ENCODE results near the gene SNCAIP. TPM values are rescaled to one million over a fixed set of nuclear protein-coding genes. Genes with fewer than 3 reads are reported as not detected.

SNCAIP gene
- total and polyA plus RNA-seq, 2 experiments from 2014 or later, result 6.1 to 11.9 TPM

DNA sequence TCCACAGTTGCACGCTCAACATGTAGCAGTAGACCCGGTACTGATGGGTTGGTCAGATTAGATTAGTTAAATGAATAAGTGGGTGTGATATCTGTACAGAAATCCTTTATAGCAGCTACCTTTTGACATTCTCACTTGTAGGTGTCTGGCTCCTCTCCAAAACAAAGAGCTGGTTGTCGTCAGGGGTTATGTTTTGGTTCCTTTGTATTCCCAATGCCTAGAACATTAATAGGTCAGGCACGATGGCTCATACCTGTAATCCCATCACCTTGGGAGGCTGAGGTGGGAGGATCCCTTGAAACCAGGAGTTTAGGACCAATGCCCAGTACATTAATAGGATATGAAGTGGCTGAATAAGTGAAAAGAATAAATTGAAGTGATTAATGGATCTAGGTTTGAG, 182.1 kb downstream of the SNCAIP start:
- Histone ChIP-seq H3K27me3 (ENCODE audit: insufficient read depth) (no peaks in the 10 kb centered on the region), H4K20me1 (replicated peaks; ENCODE audit: insufficient read depth) (no peaks in the 10 kb centered on the region), H3K9me2 (ENCODE audit: insufficient read depth) (peaks cover 8% of the 10 kb centered on the region; the same call in 1 of the 2 replicates), H3K4me2 (no peak overlapping the region), H3K4me1 (ENCODE audit: insufficient read depth) (peaks cover 7% of the 10 kb centered on the region; the same call in 1 of the 2 replicates), H3K79me2 (replicated peaks; ENCODE audit: insufficient read depth) (no peaks in the 10 kb centered on the region), H3K4me3 (no peak overlapping the region), H3F3A (replicated peaks; ENCODE audit: low read depth) (no peaks in the 10 kb centered on the region), H3K36me3 (ENCODE audit: insufficient read depth) (no peaks in the 10 kb centered on the region), H3K27ac (ENCODE audit: low read depth) (no peak overlapping the region), H2AFZ (peak overlapping the region; percentile 70; the same call in 1 of the 2 replicates)
- ATAC-seq (no peak), DNase-seq (ENCODE audit: low spot score) (no peak)
- Mint-ChIP-seq H3K27me3 (ENCODE audit: insufficient read depth, low read depth, poor library complexity) (peaks cover 4% of the 10 kb centered on the region), H3K4me1 (peaks cover 19% of the 10 kb centered on the region), H3K36me3 (ENCODE audit: low read depth) (no peaks in the 10 kb centered on the region), H3K27ac (no peak overlapping the region), H3K4me3 (no peak overlapping the region), H3K9me3 (no peaks in the 10 kb centered on the region; the same call in 2 of the 3 replicates)
- no peak for TF ChIP-seq JUNB (IDR thresholded peaks at IDR 0.05; ENCODE audit: unreplicated experiment)
- no peak for TF ChIP-seq NANOG (IDR thresholded peaks at IDR 0.05; ENCODE audit: borderline replicate concordance)
- TF ChIP-seq, protein P1, sequence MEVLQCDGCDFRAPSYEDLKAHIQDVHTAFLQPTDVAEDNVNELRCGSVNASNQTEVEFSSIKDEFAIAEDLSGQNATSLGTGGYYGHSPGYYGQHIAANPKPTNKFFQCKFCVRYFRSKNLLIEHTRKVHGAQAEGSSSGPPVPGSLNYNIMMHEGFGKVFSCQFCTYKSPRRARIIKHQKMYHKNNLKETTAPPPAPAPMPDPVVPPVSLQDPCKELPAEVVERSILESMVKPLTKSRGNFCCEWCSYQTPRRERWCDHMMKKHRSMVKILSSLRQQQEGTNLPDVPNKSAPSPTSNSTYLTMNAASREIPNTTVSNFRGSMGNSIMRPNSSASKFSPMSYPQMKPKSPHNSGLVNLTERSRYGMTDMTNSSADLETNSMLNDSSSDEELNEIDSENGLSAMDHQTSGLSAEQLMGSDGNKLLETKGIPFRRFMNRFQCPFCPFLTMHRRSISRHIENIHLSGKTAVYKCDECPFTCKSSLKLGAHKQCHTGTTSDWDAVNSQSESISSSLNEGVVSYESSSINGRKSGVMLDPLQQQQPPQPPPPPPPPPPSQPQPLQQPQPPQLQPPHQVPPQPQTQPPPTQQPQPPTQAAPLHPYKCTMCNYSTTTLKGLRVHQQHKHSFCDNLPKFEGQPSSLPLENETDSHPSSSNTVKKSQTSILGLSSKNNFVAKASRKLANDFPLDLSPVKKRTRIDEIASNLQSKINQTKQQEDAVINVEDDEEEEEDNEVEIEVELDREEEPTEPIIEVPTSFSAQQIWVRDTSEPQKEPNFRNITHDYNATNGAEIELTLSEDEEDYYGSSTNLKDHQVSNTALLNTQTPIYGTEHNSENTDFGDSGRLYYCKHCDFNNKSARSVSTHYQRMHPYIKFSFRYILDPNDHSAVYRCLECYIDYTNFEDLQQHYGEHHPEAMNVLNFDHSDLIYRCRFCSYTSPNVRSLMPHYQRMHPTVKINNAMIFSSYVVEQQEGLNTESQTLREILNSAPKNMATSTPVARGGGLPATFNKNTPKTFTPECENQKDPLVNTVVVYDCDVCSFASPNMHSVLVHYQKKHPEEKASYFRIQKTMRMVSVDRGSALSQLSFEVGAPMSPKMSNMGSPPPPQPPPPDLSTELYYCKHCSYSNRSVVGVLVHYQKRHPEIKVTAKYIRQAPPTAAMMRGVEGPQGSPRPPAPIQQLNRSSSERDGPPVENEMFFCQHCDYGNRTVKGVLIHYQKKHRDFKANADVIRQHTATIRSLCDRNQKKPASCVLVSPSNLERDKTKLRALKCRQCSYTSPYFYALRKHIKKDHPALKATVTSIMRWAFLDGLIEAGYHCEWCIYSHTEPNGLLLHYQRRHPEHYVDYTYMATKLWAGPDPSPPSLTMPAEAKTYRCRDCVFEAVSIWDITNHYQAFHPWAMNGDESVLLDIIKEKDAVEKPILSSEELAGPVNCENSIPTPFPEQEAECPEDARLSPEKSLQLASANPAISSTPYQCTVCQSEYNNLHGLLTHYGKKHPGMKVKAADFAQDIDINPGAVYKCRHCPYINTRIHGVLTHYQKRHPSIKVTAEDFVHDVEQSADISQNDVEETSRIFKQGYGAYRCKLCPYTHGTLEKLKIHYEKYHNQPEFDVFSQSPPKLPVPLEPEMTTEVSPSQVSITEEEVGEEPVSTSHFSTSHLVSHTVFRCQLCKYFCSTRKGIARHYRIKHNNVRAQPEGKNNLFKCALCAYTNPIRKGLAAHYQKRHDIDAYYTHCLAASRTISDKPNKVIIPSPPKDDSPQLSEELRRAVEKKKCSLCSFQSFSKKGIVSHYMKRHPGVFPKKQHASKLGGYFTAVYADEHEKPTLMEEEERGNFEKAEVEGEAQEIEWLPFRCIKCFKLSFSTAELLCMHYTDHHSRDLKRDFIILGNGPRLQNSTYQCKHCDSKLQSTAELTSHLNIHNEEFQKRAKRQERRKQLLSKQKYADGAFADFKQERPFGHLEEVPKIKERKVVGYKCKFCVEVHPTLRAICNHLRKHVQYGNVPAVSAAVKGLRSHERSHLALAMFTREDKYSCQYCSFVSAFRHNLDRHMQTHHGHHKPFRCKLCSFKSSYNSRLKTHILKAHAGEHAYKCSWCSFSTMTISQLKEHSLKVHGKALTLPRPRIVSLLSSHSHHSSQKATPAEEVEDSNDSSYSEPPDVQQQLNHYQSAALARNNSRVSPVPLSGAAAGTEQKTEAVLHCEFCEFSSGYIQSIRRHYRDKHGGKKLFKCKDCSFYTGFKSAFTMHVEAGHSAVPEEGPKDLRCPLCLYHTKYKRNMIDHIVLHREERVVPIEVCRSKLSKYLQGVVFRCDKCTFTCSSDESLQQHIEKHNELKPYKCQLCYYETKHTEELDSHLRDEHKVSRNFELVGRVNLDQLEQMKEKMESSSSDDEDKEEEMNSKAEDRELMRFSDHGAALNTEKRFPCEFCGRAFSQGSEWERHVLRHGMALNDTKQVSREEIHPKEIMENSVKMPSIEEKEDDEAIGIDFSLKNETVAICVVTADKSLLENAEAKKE (CRISPR knock-in tag; IDR thresholded peaks at IDR 0.05), result no peak
- TF ChIP-seq EZH2 (IDR thresholded peaks at IDR 0.05; ENCODE audit: low read depth, unreplicated experiment), result no peak
- TF ChIP-seq STAT1 (IDR thresholded peaks at IDR 0.05; ENCODE audit: unreplicated experiment), result no peak
- no peak for TF ChIP-seq POLR2AphosphoS5 (IDR thresholded peaks at IDR 0.05; ENCODE audit: low read depth)
- TF ChIP-seq CREB1 (CRISPR knock-in tag; IDR thresholded peaks at IDR 0.05; ENCODE audit: low read depth), result no peak
- TF ChIP-seq, protein P2, sequence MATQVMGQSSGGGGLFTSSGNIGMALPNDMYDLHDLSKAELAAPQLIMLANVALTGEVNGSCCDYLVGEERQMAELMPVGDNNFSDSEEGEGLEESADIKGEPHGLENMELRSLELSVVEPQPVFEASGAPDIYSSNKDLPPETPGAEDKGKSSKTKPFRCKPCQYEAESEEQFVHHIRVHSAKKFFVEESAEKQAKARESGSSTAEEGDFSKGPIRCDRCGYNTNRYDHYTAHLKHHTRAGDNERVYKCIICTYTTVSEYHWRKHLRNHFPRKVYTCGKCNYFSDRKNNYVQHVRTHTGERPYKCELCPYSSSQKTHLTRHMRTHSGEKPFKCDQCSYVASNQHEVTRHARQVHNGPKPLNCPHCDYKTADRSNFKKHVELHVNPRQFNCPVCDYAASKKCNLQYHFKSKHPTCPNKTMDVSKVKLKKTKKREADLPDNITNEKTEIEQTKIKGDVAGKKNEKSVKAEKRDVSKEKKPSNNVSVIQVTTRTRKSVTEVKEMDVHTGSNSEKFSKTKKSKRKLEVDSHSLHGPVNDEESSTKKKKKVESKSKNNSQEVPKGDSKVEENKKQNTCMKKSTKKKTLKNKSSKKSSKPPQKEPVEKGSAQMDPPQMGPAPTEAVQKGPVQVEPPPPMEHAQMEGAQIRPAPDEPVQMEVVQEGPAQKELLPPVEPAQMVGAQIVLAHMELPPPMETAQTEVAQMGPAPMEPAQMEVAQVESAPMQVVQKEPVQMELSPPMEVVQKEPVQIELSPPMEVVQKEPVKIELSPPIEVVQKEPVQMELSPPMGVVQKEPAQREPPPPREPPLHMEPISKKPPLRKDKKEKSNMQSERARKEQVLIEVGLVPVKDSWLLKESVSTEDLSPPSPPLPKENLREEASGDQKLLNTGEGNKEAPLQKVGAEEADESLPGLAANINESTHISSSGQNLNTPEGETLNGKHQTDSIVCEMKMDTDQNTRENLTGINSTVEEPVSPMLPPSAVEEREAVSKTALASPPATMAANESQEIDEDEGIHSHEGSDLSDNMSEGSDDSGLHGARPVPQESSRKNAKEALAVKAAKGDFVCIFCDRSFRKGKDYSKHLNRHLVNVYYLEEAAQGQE (IDR thresholded peaks at IDR 0.05; ENCODE audit: unreplicated experiment), result no peak
- TF ChIP-seq ZNF114 (CRISPR knock-in tag; IDR thresholded peaks at IDR 0.05), result no peak
- TF ChIP-seq EZH2phosphoT487 (IDR thresholded peaks at IDR 0.05; ENCODE audit: unreplicated experiment), result no peak
- TF ChIP-seq, protein P3, sequence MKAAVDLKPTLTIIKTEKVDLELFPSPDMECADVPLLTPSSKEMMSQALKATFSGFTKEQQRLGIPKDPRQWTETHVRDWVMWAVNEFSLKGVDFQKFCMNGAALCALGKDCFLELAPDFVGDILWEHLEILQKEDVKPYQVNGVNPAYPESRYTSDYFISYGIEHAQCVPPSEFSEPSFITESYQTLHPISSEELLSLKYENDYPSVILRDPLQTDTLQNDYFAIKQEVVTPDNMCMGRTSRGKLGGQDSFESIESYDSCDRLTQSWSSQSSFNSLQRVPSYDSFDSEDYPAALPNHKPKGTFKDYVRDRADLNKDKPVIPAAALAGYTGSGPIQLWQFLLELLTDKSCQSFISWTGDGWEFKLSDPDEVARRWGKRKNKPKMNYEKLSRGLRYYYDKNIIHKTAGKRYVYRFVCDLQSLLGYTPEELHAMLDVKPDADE (IDR thresholded peaks at IDR 0.05), result no peak
- TF ChIP-seq ZNF331 (CRISPR knock-in tag; IDR thresholded peaks at IDR 0.05; ENCODE audit: low read depth), result no peak
- TF ChIP-seq, protein P4, sequence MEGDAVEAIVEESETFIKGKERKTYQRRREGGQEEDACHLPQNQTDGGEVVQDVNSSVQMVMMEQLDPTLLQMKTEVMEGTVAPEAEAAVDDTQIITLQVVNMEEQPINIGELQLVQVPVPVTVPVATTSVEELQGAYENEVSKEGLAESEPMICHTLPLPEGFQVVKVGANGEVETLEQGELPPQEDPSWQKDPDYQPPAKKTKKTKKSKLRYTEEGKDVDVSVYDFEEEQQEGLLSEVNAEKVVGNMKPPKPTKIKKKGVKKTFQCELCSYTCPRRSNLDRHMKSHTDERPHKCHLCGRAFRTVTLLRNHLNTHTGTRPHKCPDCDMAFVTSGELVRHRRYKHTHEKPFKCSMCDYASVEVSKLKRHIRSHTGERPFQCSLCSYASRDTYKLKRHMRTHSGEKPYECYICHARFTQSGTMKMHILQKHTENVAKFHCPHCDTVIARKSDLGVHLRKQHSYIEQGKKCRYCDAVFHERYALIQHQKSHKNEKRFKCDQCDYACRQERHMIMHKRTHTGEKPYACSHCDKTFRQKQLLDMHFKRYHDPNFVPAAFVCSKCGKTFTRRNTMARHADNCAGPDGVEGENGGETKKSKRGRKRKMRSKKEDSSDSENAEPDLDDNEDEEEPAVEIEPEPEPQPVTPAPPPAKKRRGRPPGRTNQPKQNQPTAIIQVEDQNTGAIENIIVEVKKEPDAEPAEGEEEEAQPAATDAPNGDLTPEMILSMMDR (conservative IDR thresholded peaks at IDR 0.05; ENCODE audit: low read depth in 2 of 2), result no peak

All from GM23338 (cell line).